Neural cell (in vitro differentiated cells): ENCODE results near the gene RUNX3. TPM values are rescaled to one million over a fixed set of nuclear protein-coding genes. Genes with fewer than 3 reads are reported as not detected.

Experiments
- H2AFZ ChIP-seq: fragments of 200-600, 300-800 bp; sonication (generic), shearing (Covaris generic); 2 replicates; pipeline ENCODE4 v1.6.0; 2014; ENCODE audit warnings: low read depth, mild to moderate bottlenecking, antibody characterized with exemption, low read length, moderate library complexity
- H3F3A ChIP-seq: fragments of 200-600 bp; shearing (Covaris generic); 2 replicates; pipeline ENCODE4 v1.6.1; 2016; ENCODE audit warnings: mild to moderate bottlenecking, moderate library complexity, mixed read lengths, antibody characterized with exemption, low read length; ENCODE audit not compliant: insufficient read depth, poor library complexity, severe bottlenecking
- H3K27ac ChIP-seq: fragments of 200-600, 300-800 bp; sonication (generic), shearing (Covaris generic); 2 replicates; pipeline ENCODE4 v1.5.1; 2014; ENCODE audit warnings: mild to moderate bottlenecking, low read length, moderate library complexity
- H3K27me3 ChIP-seq: fragments of 300-800, 200-600 bp; sonication (generic), shearing (Covaris generic); 2 replicates; pipeline ENCODE4 v1.6.0; 2014; ENCODE audit warnings: mild to moderate bottlenecking, low read depth, low read length, moderate library complexity; ENCODE audit not compliant: insufficient read depth
- H3K36me3 ChIP-seq: fragments of 300-800, 200-600 bp; sonication (generic), shearing (Covaris generic); 2 replicates; pipeline ENCODE4 v1.5.1; 2014; ENCODE audit warnings: mild to moderate bottlenecking, antibody characterized with exemption, low read length, moderate library complexity; ENCODE audit not compliant: insufficient read depth
- H3K4me2 ChIP-seq: fragments of 300-800, 200-600 bp; sonication (generic), shearing (Covaris generic); 2 replicates; pipeline ENCODE4 v1.6.0; 2014; ENCODE audit warnings: mild to moderate bottlenecking, low read length
- H3K4me3 ChIP-seq: fragments of 300-800, 200-600 bp; sonication (generic), shearing (Covaris generic); 2 replicates; pipeline ENCODE4 v1.5.1; 2014; ENCODE audit warnings: mild to moderate bottlenecking, low read length, moderate library complexity
- H3K79me2 ChIP-seq: fragments of 200-600 bp; shearing (Covaris generic); replicated peaks from 2 replicates; pipeline ENCODE4 v1.6.0; 2014; ENCODE audit warnings: mild to moderate bottlenecking, low read length, moderate library complexity; ENCODE audit not compliant: insufficient read depth
- H3K9ac ChIP-seq: fragments of 300-800, 200-600 bp; sonication (generic), shearing (Covaris generic); 2 replicates; pipeline ENCODE4 v1.6.1; 2016; ENCODE audit warnings: mild to moderate bottlenecking, low read length, mixed read lengths
- H3K9me2 ChIP-seq: fragments of 200-600 bp; shearing (Covaris generic); 2 replicates; pipeline ENCODE4 v1.6.1; 2016; ENCODE audit warnings: mild to moderate bottlenecking, low read length, mixed read lengths; ENCODE audit not compliant: insufficient read depth
- H3K9me3 ChIP-seq: fragments of 200-600, 300-800 bp; sonication (generic), shearing (Covaris generic); 2 replicates; pipeline ENCODE4 v1.6.1; 2016; ENCODE audit warnings: mild to moderate bottlenecking, mixed run types, low read length, moderate library complexity, mixed read lengths
- H4K20me1 ChIP-seq: fragments of 200-600 bp; shearing (Covaris generic); 2 replicates; pipeline ENCODE4 v1.6.1; 2016; ENCODE audit warnings: mild to moderate bottlenecking, mixed run types; ENCODE audit not compliant: insufficient read depth
- EP300 ChIP-seq: fragments of 450-650 bp; conservative IDR thresholded peaks from 2 replicates; pipeline ENCODE4 v1.6.1; 2014; ENCODE audit warnings: antibody characterized with exemption, mild to moderate bottlenecking, moderate library complexity; ENCODE audit not compliant: poor library complexity, severe bottlenecking
- EZH2 ChIP-seq: fragments of 200-600, 300-800 bp; shearing (Covaris generic), sonication (generic); IDR thresholded peaks from 2 replicates; pipeline ENCODE4 v1.6.1; 2014; ENCODE audit warnings: antibody characterized with exemption, low read length, borderline replicate concordance, mild to moderate bottlenecking; ENCODE audit not compliant: insufficient read depth, poor library complexity, severe bottlenecking
- MXI1 ChIP-seq: fragments of 450-650 bp; conservative IDR thresholded peaks from 2 replicates; pipeline ENCODE4 v1.6.1; 2014; ENCODE audit warnings: antibody characterized with exemption, mild to moderate bottlenecking; ENCODE audit not compliant: poor library complexity, severe bottlenecking
- POLR2AphosphoS5 ChIP-seq: IDR thresholded peaks from 2 replicates; pipeline ENCODE4 v1.6.1; 2012
- RAD21 ChIP-seq: fragments of 450-650 bp; conservative IDR thresholded peaks from 2 replicates; pipeline ENCODE4 v1.6.1; 2014; ENCODE audit warnings: antibody characterized with exemption, mild to moderate bottlenecking, moderate library complexity
- REST ChIP-seq: IDR thresholded peaks from 2 replicates; pipeline ENCODE4 v1.6.1; 2012; ENCODE audit warnings: borderline replicate concordance
- SMC3 ChIP-seq: fragments of 450-650 bp; conservative IDR thresholded peaks from 2 replicates; pipeline ENCODE4 v1.6.1; 2014; ENCODE audit warnings: antibody characterized with exemption, mild to moderate bottlenecking, moderate library complexity; ENCODE audit not compliant: poor library complexity
- TAF1 ChIP-seq: IDR thresholded peaks from 2 replicates; pipeline ENCODE4 v1.6.1; 2012; ENCODE audit warnings: low read depth
- polyA plus RNA-seq: library from polyadenylated mRNA; depleted of rRNA; stranded (reverse); fragments of >200 nt; gene quantifications from 2 replicates; pipeline ENCODE4 v1.2.3, GENCODE V29; 2014
- TF ChIP-seq, protein P1 (sequence below): fragments of 450-650 bp; IDR thresholded peaks from 2 replicates; pipeline ENCODE4 v1.5.1; 2014; ENCODE audit warnings: antibody characterized with exemption, mild to moderate bottlenecking, moderate library complexity; ENCODE audit not compliant: poor library complexity, severe bottlenecking

The RUNX3 gene
- polyA plus RNA-seq, 1 donor from 2014 or later, result not detected

- H2AFZ ChIP-seq, result no peak overlapping the region
- no peak overlapping the region for H3K4me3 ChIP-seq
- no peaks in the 10 kb centered on the region for H4K20me1 ChIP-seq
- no peaks in the 10 kb centered on the region for H3K27me3 ChIP-seq
- H3K4me2 ChIP-seq, result no peak overlapping the region
- H3K79me2 ChIP-seq, result no peaks in the 10 kb centered on the region
- H3K36me3 ChIP-seq, result no peaks in the 10 kb centered on the region
- no peaks in the 10 kb centered on the region for H3K9me3 ChIP-seq
- no peak overlapping the region for H3K9ac ChIP-seq
- no peaks in the 10 kb centered on the region for H3F3A ChIP-seq
- TF ChIP-seq RAD21 (no peak), SMC3 (no peak), POLR2AphosphoS5 (no peak), REST (no peak), MXI1 (no peak), TAF1 (no peak), EZH2 (no peak), EP300 (no peak)
- TF ChIP-seq, protein P1, sequence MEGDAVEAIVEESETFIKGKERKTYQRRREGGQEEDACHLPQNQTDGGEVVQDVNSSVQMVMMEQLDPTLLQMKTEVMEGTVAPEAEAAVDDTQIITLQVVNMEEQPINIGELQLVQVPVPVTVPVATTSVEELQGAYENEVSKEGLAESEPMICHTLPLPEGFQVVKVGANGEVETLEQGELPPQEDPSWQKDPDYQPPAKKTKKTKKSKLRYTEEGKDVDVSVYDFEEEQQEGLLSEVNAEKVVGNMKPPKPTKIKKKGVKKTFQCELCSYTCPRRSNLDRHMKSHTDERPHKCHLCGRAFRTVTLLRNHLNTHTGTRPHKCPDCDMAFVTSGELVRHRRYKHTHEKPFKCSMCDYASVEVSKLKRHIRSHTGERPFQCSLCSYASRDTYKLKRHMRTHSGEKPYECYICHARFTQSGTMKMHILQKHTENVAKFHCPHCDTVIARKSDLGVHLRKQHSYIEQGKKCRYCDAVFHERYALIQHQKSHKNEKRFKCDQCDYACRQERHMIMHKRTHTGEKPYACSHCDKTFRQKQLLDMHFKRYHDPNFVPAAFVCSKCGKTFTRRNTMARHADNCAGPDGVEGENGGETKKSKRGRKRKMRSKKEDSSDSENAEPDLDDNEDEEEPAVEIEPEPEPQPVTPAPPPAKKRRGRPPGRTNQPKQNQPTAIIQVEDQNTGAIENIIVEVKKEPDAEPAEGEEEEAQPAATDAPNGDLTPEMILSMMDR, result no peak
- no peak overlapping the region for H3K27ac ChIP-seq
- no peaks in the 10 kb centered on the region for H3K9me2 ChIP-seq
Observed at GRCh38 chr1:24944318-24944717, 14.2 kb upstream of the RUNX3 start.

DNA sequence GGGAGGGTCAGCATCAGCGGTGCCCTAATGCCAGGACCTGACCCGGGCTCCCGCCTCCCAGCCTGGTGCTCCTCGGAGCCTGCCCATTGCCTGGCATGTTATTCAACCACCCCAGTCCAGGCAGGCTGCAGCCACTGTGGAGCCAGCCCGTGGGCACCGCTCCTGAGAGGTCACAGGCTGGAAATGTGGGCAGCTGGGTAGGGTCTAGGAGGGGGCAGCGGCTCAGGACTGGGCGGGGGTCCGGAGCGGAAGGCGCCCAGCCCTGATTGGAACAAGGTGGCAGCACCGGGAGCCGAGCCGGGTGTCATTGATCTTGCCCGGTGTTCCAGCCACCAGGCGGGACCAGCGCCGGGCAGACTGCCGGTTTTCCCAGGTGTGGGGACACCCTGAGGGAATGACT is 12.7 kb upstream of the RUNX3 start:
- Histone ChIP-seq H3K4me2 (no peak overlapping the region), H3K27ac (no peak overlapping the region), H3K9me2 (no peaks in the 10 kb centered on the region), H3K36me3 (no peaks in the 10 kb centered on the region), H3K4me3 (no peak overlapping the region), H3K79me2 (no peaks in the 10 kb centered on the region), H3K9me3 (no peaks in the 10 kb centered on the region), H3F3A (no peaks in the 10 kb centered on the region), H4K20me1 (no peaks in the 10 kb centered on the region), H2AFZ (no peak overlapping the region), H3K9ac (no peak overlapping the region), H3K27me3 (no peaks in the 10 kb centered on the region)
- no peak for TF ChIP-seq REST
- TF ChIP-seq EP300, result no peak
